Stimulated activated effector memory CD8-positive, alpha-beta T cell treated with anti-CD3 and anti-CD28 coated beads, Interleukin-12 subunit alpha, Interleukin-12 subunit beta, amount 100 ng/mL, for 72 hours (primary cell): ENCODE data around the gene LEO1.

ENCODE experiments used
- ATAC-seq: fragments of 150-1000 bp; cut with Tn5 transposase; 2 replicates; pipeline ENCODE4 v1.10.0; 2021
- DNase-seq, 2 donors: peaks; one replicate each; pipeline ENCODE4 v3.0.0; 2021 to 2022; ENCODE audit warnings: low spot score in 2 of 2
- H3K27ac Mint-ChIP-seq: one replicate; pipeline ENCODE4 v1.8.0; 2022; ENCODE audit warnings: mild to moderate bottlenecking, mixed read lengths
- H3K36me3 Mint-ChIP-seq: one replicate; pipeline ENCODE4 v1.8.0; 2022; ENCODE audit warnings: mild to moderate bottlenecking, mixed read lengths
- H3K4me1 Mint-ChIP-seq: one replicate; pipeline ENCODE4 v1.8.0; 2022; ENCODE audit warnings: mixed read lengths
- H3K4me3 Mint-ChIP-seq: one replicate; pipeline ENCODE4 v1.8.0; 2022; ENCODE audit warnings: mild to moderate bottlenecking, mixed read lengths
- H3K9me3 Mint-ChIP-seq: one replicate; pipeline ENCODE4 v1.8.0; 2022; ENCODE audit warnings: mixed read lengths

LEO1 gene

DNA sequence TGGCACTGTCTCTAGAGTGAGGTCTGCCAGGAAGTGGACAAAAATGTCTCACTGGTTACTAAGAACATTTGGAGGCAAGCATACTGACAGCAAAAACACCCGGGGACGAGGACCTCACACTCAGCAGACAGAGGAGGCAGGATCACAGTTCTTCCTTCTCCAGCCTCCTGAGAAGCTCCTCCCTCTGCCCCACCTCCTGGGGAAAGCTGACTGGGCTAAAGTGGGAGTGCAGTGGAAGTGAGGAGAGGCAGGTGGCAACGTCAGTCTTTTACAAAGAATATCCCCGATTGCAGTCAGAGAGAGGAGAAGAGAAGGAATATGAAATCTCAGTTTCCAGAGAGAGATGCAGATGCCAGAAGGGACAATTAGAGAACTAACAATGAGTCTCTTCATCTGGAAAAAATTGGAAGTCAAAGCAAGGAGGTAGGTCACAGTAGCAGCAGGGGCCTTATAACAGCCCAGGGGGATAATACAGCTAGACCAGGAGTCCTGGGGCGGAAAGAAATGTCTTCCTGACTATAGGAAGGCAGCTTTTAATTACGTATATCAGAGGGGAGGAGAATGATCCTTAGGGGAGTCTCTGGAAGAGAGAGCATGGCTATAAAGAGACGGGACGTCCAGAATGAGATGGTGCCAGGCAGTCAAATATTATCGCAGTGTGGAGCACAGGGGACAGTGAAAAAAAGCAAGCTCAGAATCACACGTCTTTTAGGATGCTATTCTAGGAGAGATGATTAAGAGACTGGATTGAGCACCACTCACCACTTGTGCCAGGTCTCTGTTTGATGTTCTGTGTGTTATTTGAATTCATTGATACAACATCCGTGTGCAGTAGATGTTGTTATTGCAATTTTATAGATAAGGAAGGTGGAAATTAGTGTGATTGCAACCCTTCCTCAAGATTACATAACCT is 47.2 kb downstream of the LEO1 start:
- DNase-seq (no peak), ATAC-seq (no peak)
- Mint-ChIP-seq H3K4me3 (no peak overlapping the region), H3K4me1 (no peaks in the 10 kb centered on the region), H3K36me3 (peaks cover 70% of the 10 kb centered on the region), H3K27ac (peak overlapping the region; percentile 21), H3K9me3 (no peaks in the 10 kb centered on the region)

DNA sequence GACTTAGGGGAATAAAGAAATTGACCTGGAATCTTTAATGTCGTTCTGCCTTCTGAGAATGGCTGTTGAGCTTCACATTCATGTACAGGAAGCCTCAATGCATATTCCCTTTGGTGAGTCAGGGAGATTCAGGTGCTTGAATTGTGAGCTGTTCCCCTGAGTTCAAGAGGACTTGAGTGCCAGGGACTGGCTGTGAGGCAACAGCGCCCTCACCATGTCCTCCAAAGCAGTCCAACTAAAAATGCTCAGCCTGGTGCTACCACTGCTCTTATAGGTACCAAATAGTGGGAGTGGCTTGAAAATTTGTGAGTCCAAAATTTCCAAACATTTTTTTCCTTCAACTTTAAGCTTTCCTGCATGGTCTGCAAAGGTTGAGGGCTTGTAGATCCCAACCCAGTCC is 54.1 kb downstream of the LEO1 start:
- Mint-ChIP-seq H3K9me3 (no peaks in the 10 kb centered on the region), H3K4me3 (no peak overlapping the region), H3K36me3 (peaks cover 93% of the 10 kb centered on the region), H3K4me1 (no peaks in the 10 kb centered on the region), H3K27ac (no peak overlapping the region)
- ATAC-seq = peak; percentile 52
- DNase-seq = no peak

DNA sequence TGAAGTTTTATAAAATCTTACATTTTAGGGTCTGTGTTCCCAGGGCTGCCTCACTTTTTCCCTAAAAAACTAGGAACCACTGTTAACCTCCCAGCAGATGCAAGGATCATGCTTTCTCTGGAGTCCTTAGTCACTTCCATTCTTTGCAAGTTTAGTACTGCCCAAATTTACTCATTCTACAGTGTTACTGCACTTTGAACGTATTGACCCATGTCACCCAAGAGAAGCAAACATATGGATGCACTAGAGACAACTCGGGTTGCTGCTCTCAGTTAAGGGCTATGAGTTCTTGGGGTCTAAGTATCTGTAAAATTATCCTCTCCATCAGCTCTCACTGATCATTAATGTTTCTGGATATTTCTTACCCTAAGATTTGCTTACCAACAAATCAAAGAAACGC is 59.0 kb downstream of the LEO1 start:
- ATAC-seq (no peak), DNase-seq (no peak)
- Mint-ChIP-seq H3K9me3 (no peaks in the 10 kb centered on the region), H3K4me1 (no peaks in the 10 kb centered on the region), H3K4me3 (no peak overlapping the region), H3K36me3 (peaks cover 99% of the 10 kb centered on the region), H3K27ac (no peak overlapping the region)

DNA sequence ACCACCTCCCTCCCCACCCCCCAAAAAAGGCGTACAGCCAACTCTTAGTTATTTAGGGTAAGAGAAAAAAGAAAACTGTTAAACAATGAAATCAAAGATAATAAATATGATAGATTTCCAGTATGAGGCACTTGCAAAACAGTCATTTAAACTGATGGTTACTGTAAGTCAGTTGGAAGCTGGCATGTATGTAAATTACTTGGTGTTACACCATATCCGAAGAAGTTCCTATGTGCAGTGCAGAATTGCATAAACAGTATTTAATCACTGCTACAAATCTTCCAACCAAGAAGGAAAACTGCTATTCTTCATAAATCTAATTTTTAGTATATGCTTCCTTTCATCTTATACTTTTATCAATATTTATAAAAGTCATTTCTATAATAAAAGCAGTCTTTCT is 62.0 kb downstream of the LEO1 start:
- Mint-ChIP-seq H3K27ac (no peak overlapping the region), H3K36me3 (peaks cover 100% of the 10 kb centered on the region), H3K4me1 (no peaks in the 10 kb centered on the region), H3K4me3 (no peak overlapping the region), H3K9me3 (no peaks in the 10 kb centered on the region)
- DNase-seq = no peak
- no peak for ATAC-seq

DNA sequence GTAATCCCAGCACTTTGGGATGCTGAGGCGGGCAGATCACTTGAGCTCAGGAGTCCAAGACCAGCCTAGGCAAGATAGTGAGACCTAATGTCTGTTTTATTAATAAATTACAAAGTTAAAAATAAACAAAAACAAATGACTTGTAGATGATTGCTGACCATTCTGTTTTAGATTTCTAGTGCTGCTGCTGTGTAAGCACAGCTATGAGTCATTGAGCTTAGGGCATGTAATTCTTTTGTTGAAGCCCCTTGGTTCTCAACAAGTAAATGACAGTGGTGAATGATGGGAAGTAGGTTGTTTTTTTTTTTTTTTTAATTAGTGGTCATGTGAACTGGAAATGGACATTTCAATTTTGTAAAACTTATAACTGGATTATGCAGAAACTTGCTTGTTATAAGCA is 63.3 kb downstream of the LEO1 start:
- Mint-ChIP-seq H3K4me3 (no peak overlapping the region), H3K27ac (no peak overlapping the region)

DNA sequence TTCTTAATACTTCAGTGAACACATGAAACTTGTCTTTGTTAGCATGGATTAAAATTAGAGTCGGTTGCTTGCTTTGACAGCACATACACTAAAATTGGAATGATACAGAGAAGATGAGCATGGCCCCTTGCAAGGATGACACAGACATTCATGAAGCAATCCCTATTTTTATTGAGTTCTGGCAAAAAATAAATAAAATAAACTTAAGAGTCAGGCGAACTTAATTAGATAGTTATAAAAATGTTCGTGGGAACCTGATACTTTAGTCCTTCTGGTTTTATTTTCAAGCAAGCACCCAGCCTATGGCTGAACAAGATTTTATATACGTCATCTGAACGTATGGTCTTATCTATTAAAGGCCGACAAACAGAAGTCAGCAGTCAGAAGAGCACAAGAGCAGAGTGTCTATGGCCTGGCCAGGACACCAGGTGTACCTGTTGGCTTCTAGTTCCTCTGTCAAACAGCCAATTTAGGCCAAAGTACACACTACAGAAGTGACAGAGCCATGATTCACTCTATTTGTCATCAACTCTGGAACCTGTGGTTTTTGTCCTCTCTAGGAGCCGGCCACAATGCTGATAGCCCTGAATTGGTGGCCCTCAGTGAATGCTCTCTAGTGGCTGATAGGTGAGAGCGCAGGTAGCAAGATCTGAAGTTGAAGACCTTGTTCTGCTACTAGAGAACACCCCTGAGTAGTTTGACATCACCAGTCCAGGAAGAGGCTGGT is 64.3 kb downstream of the LEO1 start:
- H3K4me3 Mint-ChIP-seq = no peak overlapping the region
- peaks cover 100% of the 10 kb centered on the region for H3K36me3 Mint-ChIP-seq
- H3K9me3 Mint-ChIP-seq = no peaks in the 10 kb centered on the region
- no peaks in the 10 kb centered on the region for H3K4me1 Mint-ChIP-seq
- peak; percentile 90 for ATAC-seq
- peak overlapping the region; percentile 43 for H3K27ac Mint-ChIP-seq
- DNase-seq = no peak

More for the DNA sequence above, 63.3 kb downstream of the LEO1 start:
- ATAC-seq = no peak
- DNase-seq = no peak
- H3K36me3 Mint-ChIP-seq = peaks cover 100% of the 10 kb centered on the region
- H3K9me3 Mint-ChIP-seq = no peaks in the 10 kb centered on the region
- no peaks in the 10 kb centered on the region for H3K4me1 Mint-ChIP-seq

DNA sequence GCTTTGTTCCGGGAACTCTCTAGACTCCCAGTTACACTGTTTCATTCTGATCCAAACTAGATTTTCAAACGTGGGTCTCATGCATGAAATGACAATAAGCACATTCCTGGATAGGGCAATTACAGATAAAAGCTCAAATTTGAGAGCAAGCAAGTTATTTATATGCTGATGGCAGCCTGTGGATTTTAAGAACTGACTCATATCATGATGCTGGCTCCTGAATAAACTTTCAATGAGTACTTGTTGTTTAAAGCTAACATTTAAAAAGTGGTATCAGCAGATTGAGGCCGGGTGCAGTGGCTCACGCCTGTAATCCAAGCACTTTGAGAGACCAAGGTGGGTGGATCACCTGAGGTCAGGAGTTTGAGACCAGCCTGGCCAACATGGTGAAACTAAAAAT is 66.6 kb downstream of the LEO1 start:
- Mint-ChIP-seq H3K4me1 (no peaks in the 10 kb centered on the region), H3K27ac (no peak overlapping the region), H3K4me3 (no peak overlapping the region), H3K36me3 (peaks cover 100% of the 10 kb centered on the region), H3K9me3 (no peaks in the 10 kb centered on the region)
- no peak for ATAC-seq
- DNase-seq = no peak

DNA sequence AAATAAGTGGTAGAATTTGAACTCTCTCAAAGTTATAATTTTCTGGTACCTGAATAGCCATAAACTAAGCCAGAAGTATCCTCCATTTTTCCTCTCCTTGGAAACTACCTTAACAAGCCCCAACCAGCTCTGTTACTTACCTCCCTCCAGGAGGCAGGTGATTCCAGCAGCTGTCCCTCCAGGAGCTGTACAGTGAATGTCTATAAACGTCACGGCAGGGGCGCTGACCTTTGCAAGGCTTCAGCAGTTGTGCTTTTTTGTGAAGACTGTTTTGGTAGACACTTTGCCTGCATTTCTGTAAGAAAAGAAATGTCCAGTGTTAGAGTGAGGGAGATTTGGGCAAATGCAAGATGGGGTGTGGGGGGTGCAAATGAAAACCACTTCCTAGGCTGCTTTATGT is 67.2 kb downstream of the LEO1 start:
- Mint-ChIP-seq H3K27ac (no peak overlapping the region), H3K9me3 (no peaks in the 10 kb centered on the region), H3K4me1 (no peaks in the 10 kb centered on the region), H3K4me3 (no peak overlapping the region), H3K36me3 (peaks cover 100% of the 10 kb centered on the region)
- DNase-seq (no peak), ATAC-seq (no peak)

DNA sequence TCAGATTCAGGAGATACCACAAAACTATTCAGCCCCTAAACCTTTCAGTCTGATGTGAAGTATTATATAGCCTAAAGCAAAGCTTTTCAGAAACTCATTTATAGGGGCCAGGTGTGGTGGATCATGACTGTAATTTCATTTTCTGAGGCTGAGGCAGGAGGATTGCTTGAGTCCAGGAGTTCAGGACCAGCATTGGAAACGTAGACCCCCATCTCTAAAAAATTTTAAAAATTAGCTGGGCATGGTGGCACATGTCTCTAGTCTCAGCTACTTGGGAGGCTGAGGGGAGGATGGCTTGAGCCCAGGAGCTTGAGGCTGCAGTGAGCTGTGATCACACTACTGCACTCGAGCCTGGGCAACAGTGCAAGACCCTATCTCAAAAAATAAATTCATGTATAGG is 82.1 kb downstream of the LEO1 start:
- no peak overlapping the region for H3K27ac Mint-ChIP-seq
- H3K4me3 Mint-ChIP-seq = no peak overlapping the region
- peaks cover 10% of the 10 kb centered on the region for H3K4me1 Mint-ChIP-seq
- DNase-seq (no peak), ATAC-seq (no peak)
- no peaks in the 10 kb centered on the region for H3K9me3 Mint-ChIP-seq
- H3K36me3 Mint-ChIP-seq = peaks cover 76% of the 10 kb centered on the region

DNA sequence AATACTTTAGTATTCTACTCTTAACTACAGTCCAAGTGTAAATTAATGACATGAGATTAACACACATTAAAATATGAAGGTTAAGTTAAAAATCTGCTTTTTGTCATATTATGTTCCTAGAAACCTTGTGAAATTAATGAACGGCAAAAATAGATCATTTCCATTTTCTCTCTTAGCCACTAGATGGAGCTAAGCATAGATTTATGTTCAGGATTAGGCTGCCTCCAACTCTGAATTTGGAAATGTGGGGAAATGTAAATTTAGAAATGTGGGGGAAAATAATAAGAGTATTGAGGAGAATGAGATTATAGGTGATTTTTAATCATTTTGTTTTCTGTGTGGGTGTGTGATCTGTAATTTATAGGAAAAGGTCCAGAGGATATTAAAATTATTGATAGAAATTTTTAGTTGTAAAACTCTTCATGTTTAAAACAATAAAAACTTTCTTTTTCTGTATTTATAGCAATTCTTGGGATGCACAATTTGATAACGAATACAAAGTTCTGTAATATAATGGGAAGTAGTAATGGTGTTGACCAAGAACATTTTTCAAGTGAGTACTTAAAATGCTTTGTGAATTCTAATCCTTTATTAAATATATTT is 82.9 kb downstream of the LEO1 start:
- Mint-ChIP-seq H3K27ac (no peak overlapping the region), H3K36me3 (peaks cover 69% of the 10 kb centered on the region), H3K9me3 (no peaks in the 10 kb centered on the region), H3K4me3 (no peak overlapping the region), H3K4me1 (peaks cover 17% of the 10 kb centered on the region)
- ATAC-seq (no peak), DNase-seq (no peak)
